K562 (cell line): ENCODE data around the gene PCCA. TPM values are rescaled to one million over a fixed set of nuclear protein-coding genes. Genes with fewer than 3 reads are reported as not detected.

Source experiments
- ATAC-seq: fragments of 200-7000 bp; cut with Tn5 transposase; 3 replicates; pipeline ENCODE4 v1.9.1; 2020; ENCODE audit warnings: moderate library complexity
- BruUV-seq: library from RNA; stranded (reverse); fragments of 400-500 nt; replicated peaks from 2 replicates; lab custom pipeline; 2021; lab: Mats Ljungman, UMichigan
- CTCF ChIA-PET: fragments of 300-600 bp; formaldehyde crosslinking; extraction: SDS; loops from one replicate; lab custom pipeline; 2021; ENCODE audit warnings: low intra/inter-chr PET ratio; lab: Yijun Ruan, JAX
- POLR2A ChIA-PET: fragments of 300-600, 350-650 bp; sonication (Branson Sonifier 250); formaldehyde crosslinking; extraction: SDS; loops from one replicate; lab custom pipeline; 2021; ENCODE audit warnings: antibody characterized with exemption, inconsistent platforms; lab: Yijun Ruan, JAX
- DNase-seq, 4 experiments: peaks; one replicate each; pipeline versions ENCODE4 v3.0.0 to v3.0.0-alpha.2; 2011 to 2018; ENCODE audit warnings: low spot score in 3 of 4, mixed read lengths in 3 of 4; ENCODE audit errors: extremely low read depth in 1 of 4
- FAIRE-seq: peaks from 2 replicates; lab custom pipeline; 2011; peaks lifted over from hg19 to GRCh38; lab: Jason Lieb, UNC
- H2AFZ ChIP-seq: 2 replicates; pipeline ENCODE4 v1.6.0; 2011; ENCODE audit warnings: low read depth, low read length, control low read depth, inconsistent platforms
- H3K27ac ChIP-seq: fragments of 200-600 bp; 3 replicates; pipeline ENCODE4 v1.8.0; 2011; ENCODE audit warnings: low read depth, mild to moderate bottlenecking, control low read depth, inconsistent platforms, low read length, moderate library complexity, mixed read lengths; ENCODE audit errors: extremely low read depth
- H3K27me3 ChIP-seq, 2 experiments: fragments of 300-600 bp in 1 of 2; 2 replicates in 1 of 2; 3 replicates in 1 of 2; pipeline versions ENCODE4 v1.6.0 to v1.8.0; 2011; ENCODE audit warnings: inconsistent platforms in 2 of 2, low read length in 2 of 2, mild to moderate bottlenecking in 1 of 2, mixed read lengths in 1 of 2, moderate library complexity in 1 of 2; ENCODE audit not compliant: control insufficient read depth in 2 of 2, insufficient read depth in 2 of 2
- H3K36me3 ChIP-seq: fragments of 300-600 bp; 3 replicates; pipeline ENCODE4 v1.8.0; 2011; ENCODE audit warnings: mild to moderate bottlenecking, low read length, inconsistent platforms; ENCODE audit not compliant: control insufficient read depth, insufficient read depth
- H3K4me1 ChIP-seq, 2 experiments: fragments of 200-600 bp in 1 of 2; replicated peaks in 1 of 2; 2 replicates in 1 of 2; 3 replicates in 1 of 2; pipeline versions ENCODE4 v1.5.1 to v1.8.0; 2011; ENCODE audit warnings: inconsistent platforms in 2 of 2, low read length in 2 of 2, mild to moderate bottlenecking in 1 of 2, mixed read lengths in 1 of 2, moderate library complexity in 1 of 2; ENCODE audit not compliant: control insufficient read depth in 2 of 2, insufficient read depth in 2 of 2
- H3K4me2 ChIP-seq: 2 replicates; pipeline ENCODE4 v1.6.1; 2011; ENCODE audit warnings: low read length, control low read depth, inconsistent platforms, mixed read lengths; ENCODE audit not compliant: insufficient read depth
- H3K4me3 ChIP-seq: fragments of 200-600 bp; sonication (generic), shearing (Covaris generic); 2 replicates; pipeline ENCODE4 v1.5.1; 2016; ENCODE audit warnings: control low read depth, inconsistent platforms
- H3K79me2 ChIP-seq: fragments of 200-600 bp; 3 replicates; pipeline ENCODE4 v1.8.0; 2011; ENCODE audit warnings: low read length, inconsistent platforms; ENCODE audit not compliant: control insufficient read depth, insufficient read depth
- H3K9ac ChIP-seq, 2 experiments: 2 replicates each; pipeline versions ENCODE4 v1.6.0 to v1.6.1; 2011; ENCODE audit warnings: low read depth in 2 of 2, low read length in 2 of 2, control low read depth in 1 of 2, inconsistent platforms in 1 of 2, mild to moderate bottlenecking in 1 of 2, mixed read lengths in 1 of 2; ENCODE audit not compliant: insufficient read depth in 1 of 2
- H3K9me1 ChIP-seq: one replicate; pipeline ENCODE4 v1.6.0; 2011; ENCODE audit warnings: inconsistent platforms, mild to moderate bottlenecking, low read length, moderate library complexity; ENCODE audit not compliant: control insufficient read depth, insufficient read depth
- H3K9me3 ChIP-seq: replicated peaks from 2 replicates; pipeline ENCODE4 v1.5.1; 2011; ENCODE audit warnings: low read depth, low read length, inconsistent platforms; ENCODE audit not compliant: control insufficient read depth, insufficient read depth
- H4K20me1 ChIP-seq: replicated peaks from 2 replicates; pipeline ENCODE4 v1.6.1; 2011; ENCODE audit warnings: low read length, inconsistent platforms, mixed read lengths; ENCODE audit not compliant: control insufficient read depth, insufficient read depth
- ATF4 ChIP-seq: fragments of 450-650 bp; formaldehyde crosslinking; IDR thresholded peaks from 2 replicates; pipeline ENCODE4 v1.4.0; 2022; ENCODE audit warnings: mild to moderate bottlenecking, moderate library complexity
- CBX3 ChIP-seq, 2 experiments: IDR thresholded peaks; 1 replicate in 1 of 2; 2 replicates in 1 of 2; pipeline ENCODE4 v1.6.1; 2012; ENCODE audit warnings: inconsistent platforms in 2 of 2, low read length in 2 of 2, borderline replicate concordance in 1 of 2, control low read depth in 1 of 2
- CHCHD3 ChIP-seq: fragments of 250-450 bp; sonication (Bioruptor Pico); IDR thresholded peaks from 2 replicates; pipeline ENCODE4 v2.1.2; 2022; ENCODE audit warnings: mild to moderate bottlenecking
- CHD2 ChIP-seq: IDR thresholded peaks from 2 replicates; pipeline ENCODE4 v1.6.1; 2011; ENCODE audit warnings: low read depth, low read length
- HCFC1 ChIP-seq: IDR thresholded peaks from 2 replicates; pipeline ENCODE4 v1.6.1; 2012; ENCODE audit warnings: low read depth, low read length, improper control_type of control experiment
- LEF1 ChIP-seq: fragments of 450-650 bp; IDR thresholded peaks from 2 replicates; pipeline ENCODE4 v1.6.1; 2016; ENCODE audit warnings: mild to moderate bottlenecking
- MEIS2 ChIP-seq: fragments of 450-650 bp; IDR thresholded peaks from 2 replicates; pipeline ENCODE4 v1.6.1; 2014; ENCODE audit warnings: mild to moderate bottlenecking; ENCODE audit not compliant: partially characterized antibody
- MTA1 ChIP-seq: fragments of 450-650 bp; IDR thresholded peaks from 2 replicates; pipeline ENCODE4 v1.6.1; 2017; ENCODE audit warnings: borderline replicate concordance
- PCBP1 ChIP-seq: fragments of 200-400 bp; formaldehyde crosslinking; IDR thresholded peaks from 2 replicates; pipeline ENCODE4 v1.6.1; 2018; ENCODE audit warnings: mild to moderate bottlenecking, low read depth, low read length; ENCODE audit not compliant: poor library complexity, severe bottlenecking
- RBM25 ChIP-seq: fragments of 200-400 bp; formaldehyde crosslinking; IDR thresholded peaks from 2 replicates; pipeline ENCODE4 v1.6.1; 2018; ENCODE audit warnings: low read length, low read depth, moderate library complexity; ENCODE audit not compliant: severe bottlenecking
- RUNX1 ChIP-seq: sonication (generic); IDR thresholded peaks from 2 replicates; pipeline ENCODE4 v1.6.1; 2016; ENCODE audit warnings: antibody characterized with exemption, low read depth
- SMARCC2 ChIP-seq: fragments of 450-650 bp; IDR thresholded peaks from 2 replicates; pipeline ENCODE4 v1.6.1; 2017; ENCODE audit warnings: antibody characterized with exemption, moderate library complexity, mild to moderate bottlenecking, low read depth
- TRIM28 ChIP-seq: fragments of 450-650 bp; IDR thresholded peaks from 2 replicates; pipeline ENCODE4 v1.6.1; 2017
- U2AF2 ChIP-seq: fragments of 200-400 bp; formaldehyde crosslinking; optimal IDR thresholded peaks from 2 replicates; pipeline ENCODE3; 2017; ENCODE audit warnings: low read depth, mild to moderate bottlenecking, low read length
- USF1 ChIP-seq: sonication (generic); formaldehyde crosslinking; IDR thresholded peaks from 2 replicates; pipeline ENCODE4 v1.9.0; 2022; ENCODE audit warnings: mild to moderate bottlenecking, missing genetic modification reagents
- ZMIZ1 ChIP-seq, 2 experiments: fragments of 150-350 bp in 1 of 2; IDR thresholded peaks; 2 replicates each; pipeline ENCODE4 v1.6.1; 2012 to 2016; ENCODE audit warnings: low read depth in 2 of 2, low read length in 2 of 2, mild to moderate bottlenecking in 1 of 2, moderate library complexity in 1 of 2
- ZNF124 ChIP-seq: sonication (generic); formaldehyde crosslinking; IDR thresholded peaks from 2 replicates; pipeline ENCODE4 v1.8.1; 2022; ENCODE audit warnings: missing genetic modification reagents
- ZNF174 ChIP-seq: fragments of 250-450 bp; sonication (Bioruptor Pico); IDR thresholded peaks from 2 replicates; pipeline ENCODE4 v1.4.0; 2020; ENCODE audit warnings: mild to moderate bottlenecking
- ZNF512 ChIP-seq: IDR thresholded peaks from 2 replicates; pipeline ENCODE4 v1.6.1; 2016; ENCODE audit warnings: missing genetic modification characterization, missing compliant biosample characterization
- WGBS: fragments of 100-300 bp; shearing (Covaris generic); methylation state at CpG from one replicate; pipeline ENCODE4 v1.1.6; 2016; ENCODE audit warnings: low coverage, mixed read lengths; ENCODE audit not compliant: insufficient coverage; ENCODE audit errors: missing lambda C conversion rate; 5-methylcytosine and 5-hydroxymethylcytosine counted together
- in situ Hi-C: fragments of 300-500 bp; cut with MboI; formaldehyde crosslinking; loops from 4 replicates; pipeline ENCODE4 v1.15.0; 2018; ENCODE audit warnings: inconsistent platforms, mixed read lengths
- intact Hi-C: fragments of 100-400 bp; cut with micrococcal nuclease; formaldehyde crosslinking; loops from 2 replicates; pipeline ENCODE4 v1.14.2; 2022
- polyA plus RNA-seq, 8 experiments: library from polyadenylated mRNA; depleted of rRNA in 4 of 8; stranded (reverse) in 5 of 8; unstranded in 3 of 8; fragments of >200 nt; fragmentation: Nextera tagmentation in 2 of 8; fragmentation: Illumina TruSeq in 1 of 8; extraction: Ambion mirVana in 2 of 8; extraction: Trizol in 1 of 8; gene quantifications; 2 replicates each; pipeline versions ENCODE4 v1.2.1 to v1.2.3, GENCODE V29; 2011 to 2014; ENCODE audit warnings: inconsistent platforms in 1 of 8, missing spikeins in 1 of 8
- total RNA-seq, 7 experiments: library from RNA; depleted of rRNA in 6 of 7; stranded (reverse); fragments of >200 nt in 6 of 7; fragmentation: Illumina TruSeq in 2 of 7; extraction: Trizol in 2 of 7; gene quantifications; 2 replicates each; pipeline versions ENCODE4 v1.2.1 to v1.2.3, GENCODE V29; 2011 to 2021; ENCODE audit warnings: low replicate concordance in 1 of 7

PCCA gene
- total and polyA plus RNA-seq, 9 of the 15 experiments (the other 6 are each of a cell fraction or from before 2014, with no cell fraction given) = 5.2 to 14.1 (median 9.7) TPM

- H3K27me3 ChIP-seq = no peaks in the 10 kb centered on the region
- intact Hi-C loops = no loop called here
- no peak overlapping the region for H3K4me3 ChIP-seq
- ChIA-PET CTCF (no interaction called here), POLR2A (no interaction called here)
- no peaks in the 10 kb centered on the region for H3K4me1 ChIP-seq
- no peak overlapping the region for H3K27ac ChIP-seq
- FAIRE-seq (no peak), ATAC-seq (no peak), DNase-seq (peak in 1 of 4 experiments; percentile 15)
- H2AFZ ChIP-seq = no peak overlapping the region
- no peaks in the 10 kb centered on the region for H3K9me1 ChIP-seq
- H3K9ac ChIP-seq = no peak overlapping the region
- peaks cover 3% of the 10 kb centered on the region; the same call in 1 of the 2 replicates for H3K9me3 ChIP-seq
- 40% methylated on average over 4 of the region's 5 CpGs for WGBS
- in situ Hi-C loops = no loop called here
- no peak overlapping the region for H3K4me2 ChIP-seq
- no peaks in the 10 kb centered on the region for H3K79me2 ChIP-seq
- H3K36me3 ChIP-seq = no peaks in the 10 kb centered on the region
- BruUV-seq = no TSS peak
- no peaks in the 10 kb centered on the region for H4K20me1 ChIP-seq
- TF ChIP-seq MTA1 (no peak), U2AF2 (no peak), ATF4 (no peak), CHD2 (no peak), USF1 (CRISPR knock-in tag) (no peak), MEIS2 (no peak), ZNF124 (CRISPR knock-in tag) (no peak), TRIM28 (0 out of 2 replicates have a peak, but pooled peaks have one; percentile 66), HCFC1 (no peak), PCBP1 (no peak), LEF1 (no peak), ZNF512 (tag) (no peak), CHCHD3 (no peak), RUNX1 (no peak), ZMIZ1 (IDR thresholded peaks at IDR 0.05; ENCODE audit: low read depth in 2 of 2, low read length in 2 of 2) (no peak), CBX3 (IDR thresholded peaks at IDR 0.05; ENCODE audit: borderline replicate concordance in 1 of 2, low read length in 2 of 2) (peak; percentile 15 to 56; a peak in 2 of 3 replicates), ZNF174 (CRISPR knock-in tag) (no peak), RBM25 (no peak), SMARCC2 (no peak)
These were observed 320.2 kb downstream of the PCCA start for GRCh38 chr13:100409132-100409531.
